Amniotic epithelial cell (primary cell): ENCODE measurements around the gene SLMAP.
A peak's percentile ranks its signal among the peaks of the same experiment; 100 is the strongest.

Experiments used
- DNase-seq: peaks from one replicate; pipeline ENCODE4 v3.0.0-alpha.2; 2010; ENCODE audit warnings: low read depth

SLMAP gene

DNA sequence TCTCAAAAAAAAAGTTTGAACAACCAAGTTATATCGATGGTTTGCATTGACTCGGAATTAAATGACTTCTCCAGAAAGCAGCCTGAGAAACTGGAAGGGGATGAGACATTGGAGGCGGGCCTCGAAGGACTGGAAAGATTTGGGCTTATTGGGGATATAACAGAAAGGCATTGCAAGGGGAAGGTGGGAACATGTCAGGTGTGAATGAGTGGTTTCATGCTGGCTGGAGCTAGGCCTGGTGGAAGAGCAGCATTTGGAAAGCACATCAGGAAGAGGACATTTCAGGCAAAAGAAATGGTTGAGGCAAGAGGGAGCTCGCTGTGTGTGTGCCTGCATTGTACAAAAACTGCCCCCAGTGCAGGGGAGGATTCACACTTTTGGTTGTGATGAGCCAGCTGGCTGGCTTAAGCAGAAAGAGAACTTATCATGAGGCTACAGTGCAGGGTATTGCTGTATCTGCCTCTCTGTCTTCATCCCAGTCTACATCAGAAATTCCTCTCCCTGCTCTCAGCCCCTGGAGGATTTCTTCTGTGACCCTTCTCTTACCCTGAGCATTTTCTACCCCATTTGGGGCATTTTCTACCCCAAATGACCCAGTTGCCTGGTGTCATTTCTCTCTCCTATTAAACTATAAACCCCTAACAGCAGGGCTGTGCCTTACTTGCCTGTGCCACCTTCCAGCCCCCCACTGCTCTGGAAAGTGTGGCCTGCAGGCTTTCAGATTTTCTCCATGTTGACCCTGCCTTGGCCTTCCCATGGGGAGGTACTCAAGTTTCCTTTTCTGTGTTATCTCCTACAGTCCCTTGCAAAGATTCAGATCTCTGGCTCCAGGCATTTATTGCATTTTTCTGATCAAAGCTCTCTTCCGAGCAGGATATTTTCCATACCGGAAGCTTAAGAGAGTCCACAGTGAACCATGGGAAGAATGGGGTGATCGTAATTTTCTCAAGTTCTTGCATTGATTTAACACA, 187.7 kb downstream of the SLMAP start:
- no peak for DNase-seq

DNA sequence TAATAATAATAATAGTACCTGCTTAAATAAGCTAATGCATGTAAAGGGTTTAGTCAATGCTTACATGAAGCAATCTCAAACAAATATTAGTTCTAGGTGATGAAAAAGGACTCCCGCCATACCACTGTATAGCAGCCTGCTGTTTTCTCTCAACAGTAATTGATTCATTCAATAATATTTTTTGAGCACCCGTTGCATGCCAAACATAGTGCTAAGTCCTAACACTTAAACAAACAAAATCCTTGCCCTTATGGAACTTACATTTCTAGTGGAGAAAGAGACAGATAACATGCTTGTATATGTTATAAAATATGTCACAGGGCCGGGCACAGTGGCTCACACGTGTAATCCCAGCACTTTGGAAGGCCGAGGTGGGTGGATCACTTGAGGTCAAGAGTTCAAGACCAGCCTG, 190.9 kb downstream of the SLMAP start:
- DNase-seq, result no peak

DNA sequence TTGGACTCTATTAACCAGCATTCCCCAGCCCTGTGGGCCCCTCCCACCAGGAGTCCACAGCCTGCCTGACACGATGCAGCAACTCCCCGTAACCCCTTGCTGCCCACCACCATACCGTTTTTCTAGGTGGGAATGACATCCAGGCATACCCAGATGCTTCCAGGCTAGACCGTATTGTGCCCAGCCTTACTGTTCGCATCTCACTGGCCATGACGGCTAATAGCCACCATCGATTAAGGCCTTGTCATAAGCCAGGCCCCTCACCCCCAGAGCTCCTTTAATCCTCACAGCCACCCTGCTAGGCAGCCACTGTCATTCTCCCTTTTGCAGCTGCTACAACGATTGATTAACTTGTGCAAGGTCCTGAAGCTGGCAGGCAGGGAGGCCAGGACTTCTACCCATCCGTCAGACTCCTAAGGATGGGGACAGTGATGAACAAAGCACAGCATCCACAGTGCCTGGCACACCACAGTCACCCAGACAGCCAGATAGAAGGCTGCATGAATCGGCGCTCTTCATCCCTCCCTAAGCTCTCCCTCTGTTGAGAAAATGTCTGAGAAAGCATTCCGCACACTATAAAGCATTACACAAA, 192.1 kb downstream of the SLMAP start:
- no peak for DNase-seq

DNA sequence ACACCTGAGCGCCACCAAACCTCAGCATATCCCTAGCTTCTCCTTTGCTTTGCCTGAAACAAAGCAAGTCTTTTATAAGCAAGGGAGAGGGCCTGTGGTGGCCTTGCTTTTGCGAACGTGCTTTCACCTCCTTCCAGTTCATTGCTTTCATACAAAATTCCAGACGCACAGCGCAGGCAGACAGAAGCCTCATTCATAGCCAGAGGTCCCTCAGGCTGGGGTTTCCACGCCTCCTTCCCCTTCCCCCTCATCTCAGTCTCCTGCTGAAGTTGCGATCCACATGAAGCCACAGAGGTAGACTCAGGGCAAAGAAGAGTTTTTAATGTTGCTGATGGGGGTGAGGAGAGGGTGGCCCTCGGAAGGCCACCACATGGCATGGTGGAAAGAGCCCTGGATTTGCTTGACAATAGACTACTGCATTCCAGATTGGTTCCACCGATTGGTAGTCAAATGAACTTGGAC, 192.7 kb downstream of the SLMAP start:
- no peak for DNase-seq

DNA sequence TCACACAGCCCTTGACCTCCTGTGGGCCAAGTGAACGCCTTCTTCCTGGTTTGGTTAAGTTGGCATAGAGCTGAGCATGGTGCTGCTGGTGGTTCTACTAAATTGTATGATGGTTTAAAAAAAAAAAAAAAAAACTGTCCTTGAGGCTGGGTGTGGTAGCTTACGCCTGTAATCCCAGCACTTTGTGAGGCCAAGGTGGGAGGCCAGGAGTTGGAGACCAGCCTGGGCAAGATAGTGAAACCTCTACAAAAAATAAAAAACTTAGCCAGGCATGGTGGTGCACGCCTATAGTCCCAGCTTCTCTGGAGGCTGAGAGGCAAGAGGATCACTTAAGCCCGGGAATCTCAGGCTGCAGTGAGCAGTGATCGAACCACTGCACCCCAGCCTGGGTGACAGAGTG, 193.2 kb downstream of the SLMAP start:
- no peak for DNase-seq

DNA sequence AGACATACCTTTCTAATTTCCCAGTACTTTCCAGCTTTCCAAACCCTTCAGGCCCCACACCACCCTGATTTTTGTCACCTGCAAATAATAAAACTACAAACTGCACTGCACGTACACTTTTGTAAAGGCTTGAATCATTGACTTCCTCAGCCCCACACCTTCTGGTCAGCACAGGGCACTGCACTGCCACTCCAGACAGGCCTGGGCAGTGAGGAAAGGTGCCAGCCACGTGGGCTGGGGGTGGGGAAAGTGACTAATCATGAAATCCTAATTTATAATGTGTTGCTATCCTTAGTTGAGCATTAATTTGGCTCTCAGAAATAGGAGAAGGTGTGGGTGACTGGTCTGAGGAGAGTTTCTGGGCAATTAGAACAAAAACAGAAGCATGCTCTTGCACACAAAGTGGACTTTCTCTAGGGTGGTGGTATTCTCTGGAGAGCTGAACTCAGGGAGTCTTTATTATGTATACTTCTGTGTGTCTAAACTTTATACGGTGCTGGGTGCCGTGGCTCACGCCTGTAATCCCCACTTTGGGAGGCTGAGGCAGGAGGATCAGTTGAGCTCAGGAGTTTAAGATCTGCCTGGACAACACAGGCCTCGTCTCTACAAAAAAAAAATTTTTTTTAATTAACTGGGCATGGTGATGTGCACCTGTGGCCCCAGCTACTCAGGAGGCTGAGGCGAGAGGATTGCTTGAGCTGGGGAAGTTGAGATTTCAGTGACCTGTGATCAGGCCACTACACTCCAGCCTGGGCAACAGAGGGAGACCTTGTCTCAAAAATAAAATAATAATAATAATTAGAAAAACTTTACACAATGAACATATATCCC, 193.9 kb downstream of the SLMAP start:
- DNase-seq, result no peak

DNA sequence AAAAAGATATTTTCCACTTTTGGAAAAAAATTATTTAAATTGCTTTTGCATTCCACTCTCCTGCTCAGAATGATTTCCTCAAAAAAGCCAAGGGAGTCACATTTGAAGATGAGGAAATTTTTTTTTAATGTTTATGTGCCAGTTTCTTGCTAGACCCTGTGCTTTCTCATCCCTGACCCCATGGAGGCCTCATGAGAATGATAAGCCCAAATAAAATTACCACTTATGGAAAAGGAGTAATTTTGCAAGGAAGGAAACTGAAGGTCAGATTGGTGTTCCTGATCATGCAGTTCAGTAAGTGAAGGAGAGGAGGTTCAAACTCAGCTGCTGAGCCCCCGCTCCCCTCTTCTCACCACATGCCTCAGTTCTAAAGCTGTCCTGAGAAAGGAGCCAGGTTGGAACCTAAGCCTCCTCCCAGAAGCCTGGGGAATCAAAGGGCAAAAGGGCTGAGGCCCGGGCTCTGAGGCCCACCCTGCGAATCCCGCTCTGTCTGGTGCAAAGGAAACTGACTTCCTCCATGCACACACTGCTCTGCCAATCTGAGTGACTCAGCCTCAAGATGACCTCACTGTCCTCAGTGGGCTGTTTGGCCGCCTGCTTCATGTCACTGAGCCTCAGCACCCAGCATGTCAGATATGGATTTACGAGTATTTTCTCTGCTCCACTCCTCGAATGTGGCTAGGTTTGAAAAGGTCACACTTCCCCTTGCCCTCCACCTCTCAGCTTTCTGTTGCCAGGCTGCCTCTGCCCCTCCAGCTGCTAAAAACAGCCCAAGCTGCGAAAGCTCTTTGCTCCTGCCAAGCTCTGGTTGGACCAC, 195.2 kb downstream of the SLMAP start:
- DNase-seq, result peak; percentile 93

DNA sequence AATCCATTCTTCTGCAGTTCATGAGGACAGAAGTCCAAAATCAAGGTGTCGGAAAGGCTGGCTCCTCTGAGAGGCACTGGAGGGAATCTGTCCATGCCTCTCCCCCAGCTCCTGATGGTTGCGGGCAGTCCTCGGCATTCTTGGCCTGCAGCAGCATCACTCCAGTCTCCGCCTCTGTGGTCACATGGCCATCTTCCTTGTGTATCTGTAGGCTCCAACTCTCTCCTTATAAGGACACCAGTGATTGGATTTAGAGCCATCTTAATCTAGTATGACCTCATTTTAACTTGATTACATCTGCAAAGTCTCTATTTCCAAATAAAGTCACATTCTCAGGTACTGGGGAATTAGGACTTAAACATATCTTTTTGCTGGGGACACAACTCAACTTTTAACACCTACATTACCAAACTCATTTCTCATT, 196.1 kb downstream of the SLMAP start:
- peak; percentile 98 for DNase-seq

DNA sequence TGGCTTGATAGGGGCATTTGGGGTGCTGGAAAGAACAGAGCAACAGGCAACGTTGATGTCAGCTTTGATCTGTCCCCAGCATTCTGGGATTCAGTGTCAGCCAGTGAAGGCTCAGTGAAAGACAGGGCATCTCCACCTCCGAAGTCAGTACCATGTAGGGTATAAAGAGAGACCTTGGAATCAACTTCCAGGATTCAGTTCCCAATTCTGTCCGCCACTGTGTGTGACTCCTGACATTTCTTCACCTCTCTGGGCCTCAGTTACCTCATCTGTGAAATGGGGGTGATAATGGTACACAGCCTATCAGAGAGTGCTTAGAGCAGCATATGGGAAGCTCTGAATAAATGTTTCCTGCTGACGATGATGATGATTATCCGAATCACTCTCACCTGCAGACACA, 196.5 kb downstream of the SLMAP start:
- no peak for DNase-seq

DNA sequence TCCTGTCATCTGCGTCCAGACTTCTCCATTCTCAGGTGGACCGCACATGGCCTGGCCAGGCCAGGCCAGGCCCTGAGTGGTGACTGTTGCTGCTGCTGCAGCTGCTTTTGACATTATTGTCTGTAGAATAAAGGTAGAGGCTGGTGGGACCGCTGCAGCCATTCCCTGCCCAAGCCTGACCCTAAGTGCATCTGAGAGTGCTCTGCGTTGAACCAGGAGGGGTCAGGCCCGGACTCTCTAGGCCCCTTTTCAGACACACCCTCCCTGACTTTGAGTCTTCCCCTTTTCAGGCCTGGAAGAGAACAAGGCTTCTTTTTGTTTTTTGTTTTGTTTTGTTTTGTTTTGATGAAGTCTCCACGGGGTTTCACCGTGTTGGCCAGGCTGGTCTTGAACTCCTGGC, 197.5 kb downstream of the SLMAP start:
- no peak for DNase-seq

DNA sequence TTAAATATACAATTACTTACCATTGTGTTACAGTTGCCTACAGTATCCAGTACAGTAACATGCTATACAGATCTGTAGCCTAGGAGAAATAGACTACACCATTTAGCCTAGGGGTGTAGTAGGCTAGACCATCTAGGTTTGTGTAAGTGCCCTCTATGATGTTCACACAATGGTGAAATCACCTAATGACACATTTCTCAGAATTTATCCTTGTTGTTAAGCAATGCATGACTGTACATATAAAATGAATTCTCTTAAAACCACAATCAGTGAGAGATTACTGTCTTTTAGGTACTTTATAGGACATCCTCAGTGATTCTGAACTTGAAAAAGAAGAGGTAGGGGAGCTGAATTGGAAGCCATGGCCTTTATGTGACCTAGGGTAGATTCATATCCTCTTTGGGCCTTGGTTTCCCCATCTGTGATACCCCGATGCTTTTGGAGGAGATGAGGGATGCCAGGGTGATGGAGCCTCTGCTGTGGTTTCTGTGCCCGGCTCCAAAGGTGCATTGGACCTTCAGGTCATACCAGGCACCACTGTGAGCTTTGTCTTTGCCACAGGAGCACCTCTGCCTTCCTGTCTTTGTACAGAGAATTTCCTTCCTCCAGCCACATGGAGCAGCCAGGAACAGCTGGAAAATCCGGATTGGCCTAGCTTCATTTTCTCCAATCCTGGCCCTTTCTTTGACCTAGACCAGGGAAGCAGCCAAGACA, 200.2 kb downstream of the SLMAP start:
- peak; percentile 99 for DNase-seq

DNA sequence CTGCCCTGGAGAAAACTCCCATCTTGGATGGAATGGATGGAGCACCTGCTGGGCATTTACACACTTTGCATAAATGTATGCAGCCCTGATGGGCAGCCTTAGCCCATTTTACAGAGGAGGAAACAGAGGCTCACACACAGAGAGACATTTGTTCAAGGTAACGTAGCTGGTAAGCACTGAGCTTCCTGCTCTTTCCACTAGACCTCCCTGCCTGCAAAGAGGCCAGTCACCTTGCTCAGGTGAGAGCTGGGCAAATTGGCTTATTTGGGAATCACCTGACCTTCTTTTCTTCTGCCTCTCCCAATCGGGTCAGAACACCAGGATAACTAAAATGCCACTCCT, 200.7 kb downstream of the SLMAP start:
- DNase-seq, result no peak

DNA sequence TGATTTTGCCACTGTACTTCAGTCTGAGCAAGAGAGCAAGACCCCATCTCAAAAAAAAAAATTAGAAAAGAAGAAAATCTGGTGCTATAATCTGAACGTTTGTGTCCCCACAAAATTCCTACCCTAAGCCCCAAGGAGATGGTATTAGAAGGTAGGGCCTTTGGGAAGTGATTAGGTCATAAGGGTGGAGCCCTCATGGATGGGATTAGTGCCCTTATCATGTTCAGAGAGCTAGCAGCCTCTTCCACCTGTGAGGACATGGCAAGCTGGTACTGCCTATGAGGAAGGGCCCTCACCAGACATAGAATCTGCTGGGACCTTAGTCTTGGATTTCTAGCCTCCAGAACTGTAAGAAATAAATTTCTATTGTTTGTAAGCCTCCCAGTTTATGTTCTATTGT, 201.7 kb downstream of the SLMAP start:
- no peak for DNase-seq

DNA sequence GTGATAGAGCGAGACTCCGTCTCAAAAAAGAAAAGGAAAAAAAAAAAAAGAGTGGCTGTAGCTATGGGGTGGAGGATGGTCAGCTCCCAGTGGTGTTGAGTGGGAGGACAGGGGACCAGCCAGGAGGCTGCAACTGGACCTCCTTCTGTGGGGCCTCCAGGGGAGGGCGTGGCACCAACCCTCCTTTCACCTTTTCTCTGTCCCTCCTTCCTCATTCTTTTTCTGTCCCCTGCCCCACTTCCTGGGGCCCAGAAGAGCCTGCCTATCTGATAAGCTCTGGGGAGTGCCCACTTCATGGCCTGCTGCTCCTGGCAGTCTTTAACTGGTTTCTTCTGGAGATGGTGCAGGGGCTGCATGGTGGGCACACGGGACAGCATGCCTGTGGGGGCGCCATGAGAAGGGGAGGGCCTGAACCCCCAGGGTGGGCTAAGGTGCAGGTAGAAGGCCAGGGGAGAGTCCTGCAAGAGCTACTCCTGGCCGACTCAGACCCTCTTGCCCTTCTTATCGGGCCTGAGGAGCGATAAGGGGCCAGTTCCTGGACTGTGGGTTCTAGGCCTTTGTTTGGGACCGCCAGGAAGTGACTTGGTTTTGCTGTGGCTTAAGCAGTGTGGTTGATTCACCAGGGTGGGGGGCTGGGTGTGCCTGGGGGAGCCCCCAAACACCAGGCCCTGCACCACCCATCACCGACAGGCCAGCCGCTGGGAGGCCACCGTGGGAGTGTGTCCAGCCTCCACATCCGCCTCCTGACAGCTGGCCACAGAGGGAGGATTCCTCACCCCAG, 202.7 kb downstream of the SLMAP start:
- peak; percentile 28 for DNase-seq

DNA sequence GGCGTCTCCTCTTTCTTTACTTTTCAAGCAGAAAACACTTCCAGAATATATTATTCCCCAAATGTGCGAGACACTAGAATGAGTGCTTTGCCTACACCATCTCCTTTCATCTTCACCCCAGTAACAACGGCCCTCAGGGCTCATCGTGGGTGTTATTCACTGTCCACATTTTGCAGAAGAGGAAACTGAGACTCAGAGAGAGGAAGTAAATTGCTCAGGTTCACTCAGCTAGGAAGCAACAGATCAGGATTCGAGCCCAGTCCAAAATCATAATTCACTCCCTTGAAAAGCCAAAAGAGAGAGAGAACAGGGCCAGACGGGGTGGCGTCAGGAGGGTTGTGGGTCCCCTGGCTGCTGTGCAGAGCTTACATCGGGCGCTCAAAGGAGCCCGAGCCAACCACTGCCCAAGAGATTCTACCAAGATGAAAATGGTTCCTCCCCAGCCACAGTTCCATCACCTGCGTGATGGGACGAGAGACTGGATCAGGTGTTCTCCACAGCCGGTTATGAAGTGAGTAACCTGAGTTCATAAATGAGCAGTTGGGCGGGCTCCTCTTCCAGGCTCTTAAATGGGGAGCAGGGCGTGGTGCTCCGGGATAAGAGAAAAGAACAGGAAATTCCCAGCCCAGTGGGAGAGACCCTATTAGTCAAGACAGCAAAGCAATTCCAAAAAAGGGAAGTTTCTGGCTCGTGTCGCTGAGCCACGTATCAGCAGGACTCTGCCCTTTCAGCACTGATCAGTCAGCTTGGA, 203.5 kb downstream of the SLMAP start:
- peak; percentile 52 for DNase-seq

DNA sequence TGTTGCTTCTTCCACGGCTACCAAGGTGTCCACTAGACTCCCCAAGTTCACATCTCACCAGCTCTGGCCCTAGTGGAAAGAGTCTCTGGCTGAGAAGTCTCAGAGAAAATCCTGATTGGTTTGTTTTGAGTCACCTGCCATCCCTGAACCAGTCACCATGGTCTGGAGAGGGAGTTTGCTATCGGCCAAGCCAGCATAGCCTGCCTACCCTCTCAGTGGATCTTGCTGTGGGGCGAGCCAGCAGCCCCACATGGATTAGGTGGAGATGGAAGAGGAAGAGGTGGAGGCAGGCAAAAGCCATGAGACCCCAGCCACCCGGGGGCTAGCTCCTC, 204.0 kb downstream of the SLMAP start:
- DNase-seq, result no peak

DNA sequence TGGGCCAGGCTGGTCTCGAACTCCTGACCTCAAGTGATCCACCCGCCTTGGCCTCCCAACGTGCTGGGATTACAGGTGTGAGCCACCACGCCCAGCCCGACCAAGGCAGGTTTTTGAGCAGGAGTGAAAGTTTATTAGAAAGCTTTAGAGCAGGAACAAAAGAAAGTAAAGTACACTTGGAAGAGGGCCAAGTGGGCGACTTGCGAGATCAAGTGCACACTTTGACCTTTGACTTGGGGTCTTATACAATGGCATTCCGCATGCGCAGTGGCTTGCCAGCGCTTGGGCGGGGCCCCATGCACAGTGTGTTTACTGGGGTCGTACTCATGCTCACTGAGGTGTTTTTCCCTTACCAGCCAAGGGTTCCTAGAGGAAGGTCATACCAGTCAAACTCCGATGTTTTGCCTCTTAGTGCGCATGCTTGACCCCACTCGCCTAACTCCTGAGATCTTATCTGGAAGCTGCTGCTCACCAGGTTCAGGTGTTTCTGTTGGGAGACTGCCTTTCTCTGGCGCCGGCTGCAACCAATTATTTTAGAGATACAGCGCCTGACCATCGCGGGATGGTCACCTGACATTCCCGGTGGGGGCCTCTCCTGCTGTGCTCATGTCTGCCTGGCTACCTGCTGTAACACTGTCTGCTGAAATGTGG, 205.2 kb downstream of the SLMAP start:
- no peak for DNase-seq

DNA sequence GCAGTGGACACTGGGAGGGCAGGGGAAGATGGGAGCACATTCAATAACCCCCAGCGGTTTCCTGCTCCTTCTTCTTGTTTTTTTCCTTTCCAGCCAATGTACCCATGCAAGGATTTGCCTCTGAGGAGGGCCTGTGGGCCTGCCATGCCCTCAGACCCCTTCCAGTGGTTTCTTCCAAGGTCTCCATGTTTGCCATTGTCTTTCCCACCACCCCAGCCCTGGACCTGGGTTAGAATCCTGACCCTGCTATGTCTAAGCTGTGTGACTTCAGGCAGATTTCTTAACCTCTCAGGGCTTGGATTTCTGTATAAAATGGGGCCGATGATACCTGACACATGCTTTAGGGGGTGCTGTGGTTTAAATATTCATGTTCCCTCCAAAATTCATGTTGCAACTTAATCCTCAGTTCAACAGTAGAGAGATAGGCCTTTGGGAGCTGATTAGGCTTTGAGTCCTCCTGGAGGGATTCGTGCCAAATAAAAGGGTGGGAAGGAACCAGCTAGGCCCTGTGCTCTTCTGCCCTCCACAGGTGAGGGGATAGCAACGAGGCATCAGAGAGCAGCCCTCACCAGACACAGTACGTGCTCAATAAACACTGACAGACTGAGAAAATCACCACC, 205.8 kb downstream of the SLMAP start:
- DNase-seq, result peak; percentile 67

DNA sequence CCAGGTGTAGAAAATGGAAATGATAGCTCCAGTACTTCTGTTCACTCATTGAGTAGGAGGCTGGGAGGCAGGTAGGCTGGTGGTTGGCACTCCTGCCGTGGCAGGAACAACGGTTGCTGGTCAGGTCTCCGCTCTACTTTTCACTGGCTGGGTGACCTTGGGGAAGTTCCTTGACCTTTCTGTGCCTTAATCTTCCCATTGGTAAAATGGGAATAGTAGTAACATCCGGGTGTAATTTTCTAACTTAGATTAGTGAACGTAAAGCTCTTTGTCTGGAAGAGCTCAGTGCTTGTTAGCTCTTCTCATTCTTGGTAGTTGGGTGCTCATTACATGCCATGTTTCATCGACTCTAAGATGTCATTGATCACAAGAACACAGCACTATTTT, 206.3 kb downstream of the SLMAP start:
- DNase-seq, result no peak
